Measurements from ENCODE around the gene LHFPL3.

DNA sequence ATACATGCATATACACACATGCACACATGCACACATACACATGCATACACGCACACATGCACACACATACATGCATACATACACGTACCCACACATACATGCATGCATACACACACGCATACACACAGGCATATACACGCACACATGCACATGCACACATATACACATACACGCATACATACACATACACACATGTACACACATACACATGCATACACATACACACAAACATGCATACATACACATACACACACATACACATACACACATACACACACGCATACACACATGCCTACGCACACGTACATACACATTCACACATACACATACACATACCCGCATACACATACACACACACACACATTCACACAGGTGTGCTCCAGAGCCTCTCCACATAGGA is 604.6 kb downstream of the LHFPL3 start:
- TF ChIP-seq EP300 (IDR thresholded peaks at IDR 0.05; ENCODE audit: low read depth in 2 of 2, low read length in 2 of 2) (no peak), EP300 (CRISPR knock-in tag; IDR thresholded peaks at IDR 0.05; ENCODE audit: borderline replicate concordance) (no peak), POLR2A (IDR thresholded peaks at IDR 0.05; ENCODE audit: insufficient read depth in 1 of 2, low read depth in 2 of 2, low read length in 2 of 2) (no peak), ZNF746 (CRISPR knock-in tag; IDR thresholded peaks at IDR 0.05) (no peak), TSC22D2 (CRISPR knock-in tag; IDR thresholded peaks at IDR 0.05; ENCODE audit: borderline replicate concordance) (no peak), HMG20A (CRISPR knock-in tag; IDR thresholded peaks at IDR 0.05; ENCODE audit: borderline replicate concordance) (no peak), STAT6 (CRISPR knock-in tag; IDR thresholded peaks at IDR 0.05; ENCODE audit: borderline replicate concordance) (no peak), CHD2 (IDR thresholded peaks at IDR 0.05; ENCODE audit: low read depth, low read length) (no peak), CEBPG (CRISPR knock-in tag; IDR thresholded peaks at IDR 0.05) (no peak), FOXM1 (CRISPR knock-in tag; IDR thresholded peaks at IDR 0.05) (no peak)
- TF ChIP-seq, protein P1, sequence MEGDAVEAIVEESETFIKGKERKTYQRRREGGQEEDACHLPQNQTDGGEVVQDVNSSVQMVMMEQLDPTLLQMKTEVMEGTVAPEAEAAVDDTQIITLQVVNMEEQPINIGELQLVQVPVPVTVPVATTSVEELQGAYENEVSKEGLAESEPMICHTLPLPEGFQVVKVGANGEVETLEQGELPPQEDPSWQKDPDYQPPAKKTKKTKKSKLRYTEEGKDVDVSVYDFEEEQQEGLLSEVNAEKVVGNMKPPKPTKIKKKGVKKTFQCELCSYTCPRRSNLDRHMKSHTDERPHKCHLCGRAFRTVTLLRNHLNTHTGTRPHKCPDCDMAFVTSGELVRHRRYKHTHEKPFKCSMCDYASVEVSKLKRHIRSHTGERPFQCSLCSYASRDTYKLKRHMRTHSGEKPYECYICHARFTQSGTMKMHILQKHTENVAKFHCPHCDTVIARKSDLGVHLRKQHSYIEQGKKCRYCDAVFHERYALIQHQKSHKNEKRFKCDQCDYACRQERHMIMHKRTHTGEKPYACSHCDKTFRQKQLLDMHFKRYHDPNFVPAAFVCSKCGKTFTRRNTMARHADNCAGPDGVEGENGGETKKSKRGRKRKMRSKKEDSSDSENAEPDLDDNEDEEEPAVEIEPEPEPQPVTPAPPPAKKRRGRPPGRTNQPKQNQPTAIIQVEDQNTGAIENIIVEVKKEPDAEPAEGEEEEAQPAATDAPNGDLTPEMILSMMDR (CRISPR knock-in tag; IDR thresholded peaks at IDR 0.05): no peak
- TF ChIP-seq, protein P2, sequence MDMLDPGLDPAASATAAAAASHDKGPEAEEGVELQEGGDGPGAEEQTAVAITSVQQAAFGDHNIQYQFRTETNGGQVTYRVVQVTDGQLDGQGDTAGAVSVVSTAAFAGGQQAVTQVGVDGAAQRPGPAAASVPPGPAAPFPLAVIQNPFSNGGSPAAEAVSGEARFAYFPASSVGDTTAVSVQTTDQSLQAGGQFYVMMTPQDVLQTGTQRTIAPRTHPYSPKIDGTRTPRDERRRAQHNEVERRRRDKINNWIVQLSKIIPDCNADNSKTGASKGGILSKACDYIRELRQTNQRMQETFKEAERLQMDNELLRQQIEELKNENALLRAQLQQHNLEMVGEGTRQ (IDR thresholded peaks at IDR 0.05; ENCODE audit: low read depth, low read length): no peak
- TF ChIP-seq, protein P2 (CRISPR knock-in tag; IDR thresholded peaks at IDR 0.05; ENCODE audit: borderline replicate concordance): no peak
